ENCODE results near the gene NANP.
A peak's percentile ranks its signal among the peaks of the same experiment; 100 is the strongest.
"Not testable (repeated sequence)": the region's sequence is repeated elsewhere in the genome, so short reads cannot be mapped to it uniquely, and the experiment has no call there.

Gene NANP

DNA sequence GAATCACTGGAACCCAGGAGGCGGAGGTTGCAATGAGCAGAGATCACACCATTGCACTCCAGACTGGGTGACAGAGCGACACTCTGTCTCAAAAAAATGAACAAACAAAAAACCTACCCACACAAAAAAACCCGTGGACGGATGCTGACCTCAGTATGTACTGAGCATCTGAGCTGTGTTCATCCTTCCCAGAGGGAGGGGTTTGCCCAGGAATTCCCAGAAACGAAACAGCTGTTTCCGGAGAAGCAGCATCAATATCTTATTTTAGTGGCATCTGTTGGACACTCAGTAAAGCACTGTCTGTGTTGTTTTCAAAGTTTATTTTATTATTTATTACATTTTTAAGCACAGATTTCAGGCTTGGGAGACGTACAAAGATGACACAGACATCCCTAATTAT, 18.7 kb downstream of the NANP start:
- DNase-seq = no peak

DNA sequence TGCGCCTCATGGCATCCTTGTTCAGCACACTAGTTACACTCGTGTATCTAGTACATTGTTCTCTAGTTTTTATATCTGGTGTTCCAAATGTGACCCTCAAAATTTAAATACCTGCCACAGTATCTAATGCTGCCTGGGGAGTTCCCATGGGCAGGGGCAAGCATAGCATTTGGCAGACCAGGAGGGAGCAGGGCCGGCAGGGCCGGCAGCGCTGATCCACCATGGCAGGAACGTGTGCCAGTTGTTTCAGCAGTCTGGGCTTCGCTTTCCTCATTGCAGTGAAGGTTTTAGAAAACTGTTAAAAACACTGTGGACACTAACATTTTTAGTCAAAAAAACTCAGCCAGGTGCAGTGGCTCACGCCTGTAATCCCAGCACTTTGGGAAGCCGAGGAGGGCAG, 19.2 kb downstream of the NANP start:
- no peak for DNase-seq

DNA sequence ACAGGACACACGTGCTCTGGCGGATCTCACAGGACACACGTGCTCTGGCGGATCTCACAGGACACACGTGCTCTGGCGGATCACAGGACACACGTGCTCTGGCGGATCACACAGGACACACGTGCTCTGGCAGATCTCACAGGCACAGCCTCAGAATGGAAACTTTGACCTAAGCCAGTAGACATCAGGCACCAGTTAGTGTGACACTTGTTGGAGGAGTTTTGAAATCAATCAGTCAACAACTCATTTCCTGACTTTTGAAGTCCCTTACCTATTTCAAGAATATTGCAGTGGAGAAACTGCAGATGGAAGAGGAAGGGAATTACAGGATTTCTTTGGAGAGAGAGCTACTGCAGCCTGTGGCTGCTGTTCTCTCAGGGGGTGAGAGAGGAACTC, 20.9 kb downstream of the NANP start:
- DNase-seq = not testable (repeated sequence)

DNA sequence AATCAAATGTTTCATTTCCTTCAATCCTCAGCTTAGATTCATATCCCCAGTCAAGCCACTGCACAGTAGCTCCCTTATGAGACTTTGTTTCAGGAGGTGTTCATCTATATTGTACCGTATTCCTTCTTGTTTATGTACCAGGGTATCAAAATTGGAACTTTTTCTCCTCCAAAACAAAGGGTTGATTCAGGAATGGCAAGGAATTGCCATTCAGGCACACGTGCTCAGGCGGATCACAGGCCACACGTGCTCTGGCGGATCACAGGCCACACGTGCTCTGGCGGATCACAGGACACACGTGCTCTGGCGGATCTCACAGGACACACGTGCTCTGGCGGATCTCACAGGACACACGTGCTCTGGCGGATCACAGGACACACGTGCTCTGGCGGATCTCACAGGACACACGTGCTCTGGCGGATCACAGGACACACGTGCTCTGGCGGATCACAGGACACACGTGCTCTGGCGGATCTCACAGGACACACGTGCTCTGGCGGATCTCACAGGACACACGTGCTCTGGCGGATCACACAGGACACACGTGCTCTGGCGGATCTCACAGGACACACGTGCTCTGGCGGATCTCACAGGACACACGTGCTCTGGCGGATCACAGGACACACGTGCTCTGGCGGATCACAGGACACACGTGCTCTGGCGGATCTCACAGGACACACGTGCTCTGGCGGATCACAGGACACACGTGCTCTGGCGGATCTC, 21.5 kb downstream of the NANP start:
- DNase-seq = not testable (repeated sequence)

DNA sequence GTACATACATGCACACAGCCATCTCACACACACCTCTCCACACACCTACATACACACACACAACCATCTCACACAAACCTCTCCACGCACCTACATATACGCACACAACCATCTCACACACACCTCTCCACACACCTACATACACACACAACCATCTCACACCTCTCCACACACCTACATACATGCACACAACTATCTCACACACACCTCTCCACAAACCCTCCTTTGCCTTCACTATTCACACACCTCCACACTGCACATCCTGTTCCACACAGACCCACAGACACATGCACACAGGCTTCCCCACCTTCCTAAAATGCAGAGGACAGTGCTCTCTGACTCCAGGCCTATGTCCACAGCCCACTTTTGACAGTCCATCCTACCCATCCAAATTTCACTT, 22.2 kb downstream of the NANP start:
- DNase-seq = no peak

DNA sequence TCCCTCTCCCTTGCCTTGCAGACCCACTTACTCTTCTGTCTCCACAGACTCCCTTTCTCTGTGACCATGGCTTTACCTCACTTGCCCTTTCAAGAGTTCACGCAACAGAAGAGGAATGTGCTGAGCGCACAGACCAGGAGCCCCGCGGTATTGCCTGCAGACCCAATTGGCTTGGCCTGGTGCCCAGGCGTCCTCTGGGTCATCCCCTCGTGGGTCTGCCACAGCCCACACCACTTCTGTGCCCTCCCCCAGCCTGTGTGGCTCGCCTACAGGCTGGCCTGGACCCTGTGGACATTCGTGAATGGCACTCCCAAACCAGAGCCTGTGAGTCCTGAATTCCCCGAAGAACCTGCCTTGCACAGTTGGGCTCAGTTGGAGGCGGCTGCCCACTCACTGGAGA, 23.2 kb downstream of the NANP start:
- no peak for DNase-seq

DNA sequence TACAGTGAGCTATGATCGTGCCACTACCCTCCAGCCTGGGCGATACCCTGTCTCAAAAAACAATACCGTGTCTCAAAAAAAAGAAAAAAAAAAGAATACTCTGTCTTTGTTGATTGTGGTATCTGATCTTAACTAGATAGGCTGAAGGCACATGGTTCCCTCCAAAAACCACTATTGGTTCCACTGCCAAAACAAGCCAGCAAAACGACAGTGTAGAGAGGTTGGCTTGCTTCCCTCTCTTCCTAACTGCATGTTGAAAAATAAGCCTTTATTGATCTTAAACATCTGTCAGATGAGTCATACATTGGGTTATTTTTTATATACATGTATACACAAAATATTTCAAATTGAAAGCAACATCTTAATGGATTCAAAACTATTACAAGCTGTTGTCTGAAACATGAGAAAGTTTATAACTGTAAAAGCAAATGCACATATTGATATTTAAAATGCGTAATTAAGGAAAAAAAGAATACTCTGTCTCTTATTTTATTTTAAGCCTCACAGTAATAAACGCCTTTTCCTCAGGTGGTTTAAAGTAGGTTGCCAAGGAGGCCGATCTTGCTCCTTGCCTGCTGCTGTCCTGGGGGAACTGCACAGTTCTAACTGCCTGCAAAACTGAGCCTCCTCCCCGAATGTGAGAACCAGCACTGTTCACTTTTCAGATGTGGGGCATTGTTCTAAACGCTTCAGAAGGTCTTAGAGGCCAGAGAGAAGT, 31.5 kb downstream of the NANP start:
- DNase-seq = no peak

DNA sequence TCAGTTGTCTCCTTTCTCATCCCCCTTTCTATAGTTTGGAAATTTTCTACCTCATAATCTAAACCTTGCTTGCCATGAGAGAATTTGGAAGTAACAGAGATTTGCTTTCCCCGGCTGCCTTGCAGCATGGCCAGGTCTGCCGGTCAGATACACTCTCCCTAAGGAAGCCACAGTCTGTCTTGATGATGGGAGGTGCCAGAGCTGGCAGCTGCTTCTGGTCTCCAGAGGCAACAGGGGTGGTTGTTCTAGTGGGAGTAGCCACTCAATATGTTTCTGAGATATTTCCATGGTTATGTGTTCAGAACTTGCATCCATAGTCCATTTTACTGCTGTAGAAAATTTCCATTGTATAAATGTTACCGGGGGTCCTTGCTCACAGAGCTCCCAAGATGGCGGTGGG, 33.0 kb downstream of the NANP start:
- DNase-seq = not testable (repeated sequence)

DNA sequence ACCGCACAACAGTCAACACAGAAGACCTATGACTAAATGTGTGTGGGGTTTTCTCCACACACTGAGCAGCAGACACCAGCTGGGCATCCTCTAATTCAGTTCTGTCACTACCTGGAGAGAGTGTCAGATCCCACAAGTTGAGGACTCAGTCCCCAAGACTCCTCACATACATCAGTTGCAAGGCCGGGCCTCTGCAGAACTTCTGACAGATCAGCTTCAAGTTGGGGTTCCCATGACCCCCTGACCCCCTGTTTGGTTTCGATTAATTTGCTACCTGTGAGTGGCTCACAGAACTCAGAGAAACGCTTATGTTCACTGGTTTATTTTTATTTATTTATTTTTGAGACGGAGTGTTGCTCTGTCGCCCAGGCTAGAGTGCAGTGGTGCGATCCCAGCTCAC, 35.3 kb downstream of the NANP start:
- DNase-seq = no peak

DNA sequence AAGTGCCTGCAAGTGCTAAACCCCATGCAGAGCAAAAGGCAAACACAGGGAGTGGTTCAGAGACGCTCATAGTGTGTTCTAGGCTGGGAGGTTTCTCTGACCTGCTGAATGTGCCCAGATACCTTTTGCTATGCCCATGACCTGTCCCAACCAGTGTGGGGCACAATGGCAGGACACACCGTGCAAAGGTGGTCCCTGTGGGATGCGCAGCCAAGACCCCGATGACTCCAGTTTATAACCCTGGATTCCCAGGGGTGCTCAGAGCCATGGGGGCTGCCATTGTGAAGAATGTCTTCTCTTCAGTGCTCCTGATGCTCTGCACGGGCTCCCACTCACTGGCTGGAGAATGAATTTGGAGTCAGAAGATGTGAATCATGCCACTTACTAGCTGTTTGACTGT, 36.3 kb downstream of the NANP start:
- no peak for DNase-seq

DNA sequence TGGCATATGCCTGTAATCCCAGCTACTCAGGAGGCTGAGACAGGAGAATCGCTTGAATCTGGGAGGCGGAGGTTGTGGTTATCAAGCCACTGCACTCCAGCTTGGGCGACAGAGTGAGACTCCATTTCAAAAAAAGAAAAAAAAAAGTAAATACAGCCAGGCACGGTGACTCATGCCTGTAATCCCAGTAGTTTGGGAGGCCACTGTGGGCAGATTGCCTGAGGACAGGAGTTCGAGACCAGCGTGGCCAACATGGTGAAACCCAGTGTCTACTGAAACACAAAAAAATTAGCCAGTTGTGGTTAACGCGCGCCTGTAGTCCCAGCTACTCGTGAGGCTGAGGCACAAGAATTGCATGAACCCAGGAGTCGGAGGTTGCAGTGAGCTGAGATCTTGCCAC, 36.9 kb downstream of the NANP start:
- no peak for DNase-seq

DNA sequence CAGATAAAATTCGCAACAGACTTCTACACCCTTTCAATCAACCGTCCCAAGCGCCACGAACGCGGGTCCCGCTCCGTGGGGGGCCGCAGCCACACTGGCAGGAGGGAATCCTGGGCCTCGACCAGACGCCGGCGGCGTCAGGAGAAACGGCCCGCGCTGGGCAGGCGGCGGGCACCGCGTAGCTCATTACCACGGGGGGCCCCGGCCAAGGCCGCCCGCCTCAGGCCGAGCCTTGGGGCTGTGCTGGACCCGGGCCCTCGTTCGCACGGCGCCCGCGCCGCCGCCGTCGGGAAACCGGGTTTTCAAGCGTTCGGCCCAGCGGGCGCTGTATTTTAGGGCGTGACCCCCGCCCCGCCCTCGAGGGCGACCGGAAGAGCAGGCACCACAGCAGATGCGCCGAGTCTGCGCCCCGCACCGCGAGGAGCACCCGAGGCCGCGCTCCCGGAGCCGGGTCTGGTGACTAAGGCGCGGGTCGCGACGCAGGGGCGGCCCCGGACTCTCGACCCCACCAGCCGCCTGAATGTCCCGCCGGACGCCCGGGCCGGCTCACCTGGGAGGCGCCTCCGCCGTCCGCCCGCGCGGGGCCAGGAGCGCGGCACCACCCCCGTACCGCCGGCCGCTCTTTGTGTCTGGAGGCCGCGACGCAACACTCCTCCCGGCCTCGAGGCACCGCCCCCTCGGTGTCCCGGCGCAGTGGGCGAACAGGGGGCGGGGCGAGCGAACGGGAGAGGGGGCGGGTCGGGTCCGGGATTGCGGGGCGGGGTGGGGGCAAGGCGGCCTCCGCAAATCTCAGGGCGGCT, 38.7 kb downstream of the NANP start, which contains the start of gene NINL:
Gene NINL, minus strand, starts transcription at position 627 of the 800 bp plus-strand sequence. CDS start 58,944 bp downstream, outside the sequence.
- DNase-seq = peak; percentile 13 to 46

DNA sequence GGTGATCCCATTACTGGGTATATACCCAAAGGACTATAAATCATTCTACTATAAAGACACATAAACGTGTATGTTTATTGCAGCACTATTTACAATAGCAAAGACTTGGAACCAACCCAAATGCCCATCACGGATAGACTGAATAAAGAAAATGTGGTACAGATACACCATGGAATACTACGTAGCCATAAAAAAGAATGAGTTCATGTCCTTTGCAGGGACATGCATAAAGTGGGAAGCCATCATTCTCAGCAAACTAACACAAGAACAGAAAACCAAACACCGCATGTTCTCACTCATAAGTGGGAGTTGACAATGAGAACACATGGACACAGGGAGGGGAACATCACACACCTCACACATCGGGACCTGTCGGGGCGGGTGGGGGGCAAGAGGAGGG, 40.2 kb downstream of the NANP start:
- not testable (repeated sequence) for DNase-seq

DNA sequence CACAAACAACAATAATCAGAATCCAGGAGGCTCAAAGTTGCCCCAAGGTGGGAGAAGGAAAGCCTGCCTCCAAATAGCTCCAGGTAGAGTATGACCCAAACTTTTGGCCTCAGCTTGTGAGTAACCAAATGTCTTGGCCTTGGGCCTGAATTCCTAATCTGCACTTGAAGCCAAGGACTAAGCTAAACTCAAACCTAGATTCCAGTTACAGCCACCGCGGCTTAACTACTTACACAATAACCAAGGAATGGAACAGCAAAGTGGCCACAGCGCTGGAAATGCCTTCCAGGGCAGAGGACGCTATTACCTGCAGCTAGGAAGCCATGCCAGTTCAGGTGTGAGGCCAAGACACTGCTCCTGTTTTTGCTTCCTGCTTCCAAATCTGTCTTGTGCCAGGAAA, 43.1 kb downstream of the NANP start:
- no peak for DNase-seq

DNA sequence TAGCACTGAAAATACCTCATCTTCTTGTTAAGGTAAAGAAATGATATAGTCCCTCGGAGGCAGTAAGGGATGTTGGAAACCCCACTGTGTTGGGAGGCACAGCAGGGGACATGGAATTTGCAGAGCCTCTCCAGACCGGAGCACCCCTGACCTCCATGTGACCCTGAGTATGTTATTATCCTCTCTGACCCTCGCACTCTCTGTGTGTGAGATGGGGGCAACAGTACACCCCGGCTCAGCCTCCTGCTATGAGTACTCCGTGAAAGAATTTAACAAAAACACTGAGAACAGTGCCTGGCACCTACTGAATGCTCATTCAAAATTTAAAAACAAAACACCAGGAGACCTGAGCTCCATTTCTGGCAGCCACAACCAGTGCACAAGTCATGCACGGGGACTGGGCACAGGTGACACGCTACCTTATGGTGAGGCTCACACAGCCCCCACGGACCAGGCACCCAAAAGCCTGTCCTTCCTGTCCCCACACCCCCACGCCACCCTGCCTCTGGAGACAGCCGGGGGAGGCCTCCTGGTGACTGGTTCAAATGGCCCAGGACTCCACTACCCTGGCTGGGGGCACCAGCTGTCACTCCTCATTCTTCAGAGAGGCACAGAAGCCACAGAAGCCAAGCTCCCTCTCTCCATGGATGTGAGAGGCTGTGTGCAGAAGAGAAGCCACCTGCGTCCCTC, 44.6 kb downstream of the NANP start:
- no peak for DNase-seq

DNA sequence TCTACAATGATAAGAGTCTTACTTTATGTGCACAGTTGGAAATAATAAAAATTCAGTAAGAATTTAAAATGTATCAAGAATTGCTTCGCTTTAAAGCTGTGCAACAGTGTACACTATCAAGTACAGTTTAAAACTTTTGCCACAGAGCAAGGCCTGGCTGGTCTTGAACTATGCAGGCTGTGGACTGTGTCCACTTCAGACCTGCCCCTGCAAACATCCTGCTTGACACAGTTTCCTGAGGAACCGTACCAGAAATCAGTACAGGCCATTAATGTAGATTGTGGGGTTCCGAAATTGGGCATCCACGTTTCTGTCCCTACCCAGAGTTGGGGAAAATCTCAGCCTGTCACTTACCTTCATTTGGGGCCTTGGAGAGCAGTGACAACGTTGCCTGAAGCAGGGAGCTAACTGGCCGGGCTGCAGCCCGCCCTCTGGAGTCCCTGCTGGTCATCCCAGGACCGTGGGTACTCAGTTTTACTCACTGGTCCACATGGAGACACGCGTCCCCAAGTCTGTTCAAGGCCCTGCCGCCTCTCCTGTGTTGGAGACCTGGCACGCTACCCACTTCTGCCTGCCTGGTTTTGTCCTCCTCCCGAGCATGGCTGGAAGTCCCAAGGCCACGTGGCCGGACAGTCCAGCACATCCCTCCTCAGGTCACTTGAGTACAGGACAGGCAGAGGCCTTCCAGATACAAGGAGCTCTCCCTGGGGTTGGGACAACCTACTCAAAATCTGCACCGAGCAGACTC, 46.9 kb downstream of the NANP start:
- no peak for DNase-seq

DNA sequence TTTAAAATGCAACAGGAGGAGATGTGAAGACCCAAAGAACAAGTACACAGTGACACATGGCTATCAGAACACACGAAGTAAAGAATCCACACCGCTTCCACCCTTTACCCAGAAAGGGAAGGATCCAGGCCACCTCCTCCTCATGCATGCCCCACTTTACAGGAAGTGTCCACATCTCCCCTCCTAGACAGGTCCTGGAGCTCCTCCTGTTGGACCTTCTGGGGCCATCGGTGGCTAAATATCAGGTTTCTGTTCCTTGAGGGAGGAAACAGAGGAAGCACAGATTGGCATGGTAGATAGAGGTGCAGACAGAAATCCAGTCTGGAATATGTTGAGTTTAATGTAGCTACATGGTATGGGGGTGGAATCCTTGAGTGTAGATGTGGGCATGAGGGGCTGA, 49.4 kb downstream of the NANP start:
- DNase-seq = no peak

DNA sequence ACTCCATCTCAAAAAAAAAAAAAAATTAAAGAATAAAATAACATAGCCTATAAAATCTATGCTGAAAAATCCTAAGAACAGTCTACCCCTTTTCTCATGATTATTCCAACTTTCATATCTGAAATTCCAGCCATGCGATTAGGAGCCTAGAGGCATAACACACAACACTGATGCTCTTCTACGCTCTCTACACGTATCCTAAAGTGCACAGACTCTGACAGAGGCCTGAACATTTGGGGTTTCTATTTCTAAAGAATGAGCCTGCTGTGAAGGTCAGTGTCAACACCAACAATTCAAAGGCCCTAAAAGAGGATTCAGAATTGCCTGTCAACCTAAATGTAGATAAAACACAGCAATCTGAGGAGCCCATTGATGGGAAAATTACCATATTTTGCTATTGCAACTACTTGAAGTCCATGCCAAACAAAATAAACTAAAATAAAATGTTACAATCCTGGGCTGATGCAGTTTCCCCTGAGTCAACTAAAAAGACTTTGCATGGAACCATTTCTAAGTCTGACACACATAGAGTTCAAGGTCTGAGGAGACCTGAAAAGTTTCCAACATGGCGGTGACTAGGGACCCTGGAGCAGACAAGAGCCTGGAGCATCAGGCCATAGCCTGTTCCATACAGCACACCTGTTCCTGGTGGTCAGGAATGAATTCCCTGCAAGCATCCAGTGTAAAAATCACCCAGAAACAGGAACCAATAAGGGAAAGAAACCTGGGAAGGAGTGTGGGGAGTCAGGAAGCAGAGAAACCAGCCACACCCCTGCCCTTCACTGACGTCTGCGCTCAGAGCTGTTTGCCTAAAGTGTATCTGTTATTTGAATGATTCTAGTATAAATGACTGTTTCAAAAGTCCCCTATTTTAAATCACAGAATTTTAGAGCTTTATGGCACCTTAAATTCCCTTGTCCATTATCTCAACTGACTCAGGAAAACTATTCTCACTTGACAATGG, 50.2 kb downstream of the NANP start:
- DNase-seq = no peak

DNA sequence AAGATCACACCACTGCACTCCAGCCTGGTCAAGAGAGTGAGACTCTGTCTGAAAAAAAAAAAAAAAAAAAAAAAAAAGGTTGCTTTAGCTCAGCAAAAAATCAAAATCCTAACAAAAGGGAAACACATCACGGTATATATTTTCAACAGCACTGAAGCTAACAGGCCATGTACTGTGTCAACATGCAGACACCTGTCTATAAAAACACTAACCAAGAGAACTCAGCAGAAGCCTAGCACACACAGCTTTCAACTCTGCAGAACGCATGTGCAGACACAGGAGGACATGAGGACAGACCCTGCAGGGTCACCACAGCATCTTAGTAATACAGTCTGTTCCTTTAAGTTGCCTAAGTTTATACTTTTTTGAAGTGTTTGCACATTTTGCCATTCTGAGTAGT, 52.0 kb downstream of the NANP start:
- DNase-seq = no peak

DNA sequence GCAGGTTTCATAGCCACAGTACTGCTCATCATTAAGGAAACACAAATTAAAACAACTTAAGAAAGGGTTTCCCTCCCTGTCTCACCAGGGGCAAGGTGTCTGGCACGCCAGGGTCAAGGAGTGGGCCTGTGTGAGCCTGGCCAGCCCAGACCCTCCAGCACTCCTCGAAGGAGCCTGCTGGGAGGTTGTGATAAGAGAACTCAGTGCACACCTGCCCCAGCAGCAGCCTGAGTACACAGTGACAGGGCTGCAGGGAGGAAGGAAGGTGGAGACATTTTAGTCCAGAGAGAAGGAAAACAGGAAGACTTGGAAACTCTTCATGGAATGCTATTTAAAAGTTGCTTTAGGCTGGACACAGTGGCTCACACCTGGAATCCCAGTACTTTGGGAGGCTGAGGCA, 52.6 kb downstream of the NANP start:
- no peak for DNase-seq

DNA sequence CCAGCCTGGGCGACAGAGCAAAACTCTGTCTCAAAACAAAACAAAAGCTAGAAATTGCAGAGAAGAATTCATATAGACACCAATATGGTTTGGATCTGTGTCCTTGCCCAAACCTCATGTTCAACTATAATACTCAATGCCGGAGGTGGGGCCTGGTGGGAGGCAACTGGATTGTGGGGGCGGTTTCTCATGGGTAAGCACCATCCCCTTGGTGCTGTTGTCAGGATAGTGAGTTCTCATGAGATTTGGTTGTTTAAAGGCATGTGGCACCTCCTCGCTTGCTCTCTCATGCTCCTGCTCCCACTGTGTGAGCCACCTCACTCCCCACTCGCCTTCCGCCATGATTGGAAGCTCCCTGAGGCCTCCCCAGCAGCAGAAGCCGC, 53.7 kb downstream of the NANP start:
- no peak for DNase-seq

All from CD4-positive, alpha-beta T cell treated with Interferon alpha-2 for 1 hour (primary cell).